Measurements from ENCODE around the gene SERGEF.

The SERGEF gene

GRCh38 chr11:18012906-18013781 is at the start of gene SERGEF:
Gene SERGEF, minus strand, starts transcription at chr11:18013047. Its CDS starts 37 bp downstream, at chr11:18013010.
- DNase-seq (ENCODE audit: low read depth in 1 of 2, low spot score in 1 of 2), result peak; percentile 88 to 90

GRCh38 chr11:18061351-18061750 is 48.5 kb upstream of the SERGEF start:
- no peak for DNase-seq (ENCODE audit: low read depth in 1 of 2, low spot score in 1 of 2)

GRCh38 chr11:18056561-18057181 is 43.8 kb upstream of the SERGEF start:
- no peak for DNase-seq (ENCODE audit: low read depth in 1 of 2, low spot score in 1 of 2)

- no peak for DNase-seq (ENCODE audit: low read depth in 1 of 2, low spot score in 1 of 2)
These were observed 41.8 kb upstream of the SERGEF start for GRCh38 chr11:18054511-18055103.

- DNase-seq (ENCODE audit: low read depth in 1 of 2, low spot score in 1 of 2), result no peak
These were observed 38.0 kb upstream of the SERGEF start for GRCh38 chr11:18050848-18051247.

GRCh38 chr11:18046116-18046777 is 33.4 kb upstream of the SERGEF start, which contains the start of gene TPH1:
Gene TPH1, minus strand, starts transcription at chr11:18046269. Its CDS starts 5,507 bp downstream, at chr11:18040762.
- no peak for DNase-seq (ENCODE audit: low read depth in 1 of 2, low spot score in 1 of 2)

- DNase-seq (ENCODE audit: low read depth in 1 of 2, low spot score in 1 of 2), result no peak
These were observed 23.6 kb upstream of the SERGEF start for GRCh38 chr11:18036456-18036855.

GRCh38 chr11:18027475-18027874 is 14.6 kb upstream of the SERGEF start:
- no peak for DNase-seq (ENCODE audit: low read depth in 1 of 2, low spot score in 1 of 2)

GRCh38 chr11:18022419-18022818 is 9.6 kb upstream of the SERGEF start:
- no peak for DNase-seq (ENCODE audit: low read depth in 1 of 2, low spot score in 1 of 2)

GRCh38 chr11:18019650-18020049 is 6.8 kb upstream of the SERGEF start:
- DNase-seq (ENCODE audit: low read depth in 1 of 2, low spot score in 1 of 2), result no peak

- DNase-seq (ENCODE audit: low read depth in 1 of 2, low spot score in 1 of 2), result no peak
These were observed 3.9 kb upstream of the SERGEF start for GRCh38 chr11:18016789-18017188.

- no peak for DNase-seq (ENCODE audit: low read depth in 1 of 2, low spot score in 1 of 2)
These were observed 2.0 kb upstream of the SERGEF start for GRCh38 chr11:18014876-18015275.

- no peak for DNase-seq (ENCODE audit: low read depth in 1 of 2, low spot score in 1 of 2)
These were observed 1.1 kb upstream of the SERGEF start for GRCh38 chr11:18013790-18014507.

GRCh38 chr11:18012122-18012905 is 533 bp downstream of the SERGEF start:
- DNase-seq (ENCODE audit: low read depth in 1 of 2, low spot score in 1 of 2), result peak in 1 of 2 donors; percentile 2

- DNase-seq (ENCODE audit: low read depth in 1 of 2, low spot score in 1 of 2), result no peak
These were observed 1.2 kb downstream of the SERGEF start for GRCh38 chr11:18011633-18012032.

- DNase-seq (ENCODE audit: low read depth in 1 of 2, low spot score in 1 of 2), result no peak
These were observed 1.8 kb downstream of the SERGEF start for GRCh38 chr11:18010977-18011586.

- DNase-seq (ENCODE audit: low read depth in 1 of 2, low spot score in 1 of 2), result no peak
These were observed 2.7 kb downstream of the SERGEF start for GRCh38 chr11:18010121-18010670.

- DNase-seq (ENCODE audit: low read depth in 1 of 2, low spot score in 1 of 2), result no peak
These were observed 7.3 kb downstream of the SERGEF start for GRCh38 chr11:18005376-18006129.

- no peak for DNase-seq (ENCODE audit: low read depth in 1 of 2, low spot score in 1 of 2)
These were observed 11.7 kb downstream of the SERGEF start for GRCh38 chr11:18001191-18001590.
